Measurements from ENCODE around the gene NAA60.
"Not testable (repeated sequence)": the region's sequence is repeated elsewhere in the genome, so short reads cannot be mapped to it uniquely, and the experiment has no call there.

NAA60 gene

GRCh38 chr16:3495176-3495575 lies 51.7 kb downstream of the NAA60 start, which contains the start of gene C16orf90:
Gene C16orf90, minus strand, starts transcription at chr16:3495489. Its CDS starts 68 bp downstream, at chr16:3495421.
- H3K9me3 ChIP-seq (ENCODE audit: control insufficient read depth, insufficient read depth, low read length): no peaks in the 10 kb centered on the region
- H3K27me3 ChIP-seq (ENCODE audit: control insufficient read depth, insufficient read depth, low read length): no peaks in the 10 kb centered on the region
- no peak within 1 kb of the TSS for H3K9ac ChIP-seq (ENCODE audit: low read depth, low read length)
- H3K36me3 ChIP-seq (ENCODE audit: control insufficient read depth, insufficient read depth, low read length): no peaks in the 10 kb centered on the region
- H3K4me3 ChIP-seq (ENCODE audit: low read depth, low read length): no peak within 1 kb of the TSS
- no peak within 1 kb of the TSS for H3K27ac ChIP-seq (ENCODE audit: low read depth, low read length)
- H3K4me1 ChIP-seq (ENCODE audit: control insufficient read depth, insufficient read depth, low read length): no peaks in the 10 kb centered on the region

GRCh38 chr16:3496386-3496785 lies 52.9 kb downstream of the NAA60 start:
- Histone ChIP-seq H3K36me3 (ENCODE audit: control insufficient read depth, insufficient read depth, low read length) (no peaks in the 10 kb centered on the region), H3K4me1 (ENCODE audit: control insufficient read depth, insufficient read depth, low read length) (no peaks in the 10 kb centered on the region), H3K4me3 (ENCODE audit: low read depth, low read length) (no peak overlapping the region), H3K27me3 (ENCODE audit: control insufficient read depth, insufficient read depth, low read length) (no peaks in the 10 kb centered on the region), H3K27ac (ENCODE audit: low read depth, low read length) (no peak overlapping the region), H3K9me3 (ENCODE audit: control insufficient read depth, insufficient read depth, low read length) (no peaks in the 10 kb centered on the region), H3K9ac (ENCODE audit: low read depth, low read length) (no peak overlapping the region)

- Histone ChIP-seq H3K4me1 (ENCODE audit: control insufficient read depth, insufficient read depth, low read length) (no peaks in the 10 kb centered on the region), H3K9me3 (ENCODE audit: control insufficient read depth, insufficient read depth, low read length) (no peaks in the 10 kb centered on the region), H3K9ac (ENCODE audit: low read depth, low read length) (no peak overlapping the region), H3K27me3 (ENCODE audit: control insufficient read depth, insufficient read depth, low read length) (no peaks in the 10 kb centered on the region), H3K27ac (ENCODE audit: low read depth, low read length) (no peak overlapping the region), H3K36me3 (ENCODE audit: control insufficient read depth, insufficient read depth, low read length) (no peaks in the 10 kb centered on the region), H3K4me3 (ENCODE audit: low read depth, low read length) (no peak overlapping the region)
These were observed 54.3 kb downstream of the NAA60 start for GRCh38 chr16:3497771-3498170.

GRCh38 chr16:3498988-3499387 lies 55.5 kb downstream of the NAA60 start:
- H3K27me3 ChIP-seq (ENCODE audit: control insufficient read depth, insufficient read depth, low read length): no peaks in the 10 kb centered on the region
- H3K9me3 ChIP-seq (ENCODE audit: control insufficient read depth, insufficient read depth, low read length): no peaks in the 10 kb centered on the region
- no peak overlapping the region for H3K27ac ChIP-seq (ENCODE audit: low read depth, low read length)
- no peak overlapping the region for H3K9ac ChIP-seq (ENCODE audit: low read depth, low read length)
- no peak overlapping the region for H3K4me3 ChIP-seq (ENCODE audit: low read depth, low read length)
- no peaks in the 10 kb centered on the region for H3K36me3 ChIP-seq (ENCODE audit: control insufficient read depth, insufficient read depth, low read length)
- no peaks in the 10 kb centered on the region for H3K4me1 ChIP-seq (ENCODE audit: control insufficient read depth, insufficient read depth, low read length)

GRCh38 chr16:3501412-3501761 lies 57.9 kb downstream of the NAA60 start:
- H3K36me3 ChIP-seq (ENCODE audit: control insufficient read depth, insufficient read depth, low read length); H3K9me3 ChIP-seq (ENCODE audit: control insufficient read depth, insufficient read depth, low read length); H3K27me3 ChIP-seq (ENCODE audit: control insufficient read depth, insufficient read depth, low read length); H3K4me1 ChIP-seq (ENCODE audit: control insufficient read depth, insufficient read depth, low read length): not testable (repeated sequence)
- Histone ChIP-seq H3K4me3 (ENCODE audit: low read depth, low read length) (peak overlapping the region; percentile 80), H3K27ac (ENCODE audit: low read depth, low read length) (peak overlapping the region; percentile 87), H3K9ac (ENCODE audit: low read depth, low read length) (peak overlapping the region; percentile 59)

- Histone ChIP-seq H3K4me3 (ENCODE audit: low read depth, low read length) (peak overlapping the region; percentile 80), H3K9ac (ENCODE audit: low read depth, low read length) (no peak overlapping the region), H3K27ac (ENCODE audit: low read depth, low read length) (no peak overlapping the region)
These were observed 58.4 kb downstream of the NAA60 start for GRCh38 chr16:3501783-3502400.

GRCh38 chr16:3503523-3503922 lies 60.0 kb downstream of the NAA60 start:
- Histone ChIP-seq H3K9ac (ENCODE audit: low read depth, low read length) (no peak overlapping the region), H3K9me3 (ENCODE audit: control insufficient read depth, insufficient read depth, low read length) (no peaks in the 10 kb centered on the region), H3K36me3 (ENCODE audit: control insufficient read depth, insufficient read depth, low read length) (peaks cover 19% of the 10 kb centered on the region), H3K4me1 (ENCODE audit: control insufficient read depth, insufficient read depth, low read length) (no peaks in the 10 kb centered on the region), H3K27ac (ENCODE audit: low read depth, low read length) (no peak overlapping the region), H3K4me3 (ENCODE audit: low read depth, low read length) (no peak overlapping the region), H3K27me3 (ENCODE audit: control insufficient read depth, insufficient read depth, low read length) (no peaks in the 10 kb centered on the region)

More at GRCh38 chr16:3501783-3502400, 58.4 kb downstream of the NAA60 start:
- H3K36me3 ChIP-seq (ENCODE audit: control insufficient read depth, insufficient read depth, low read length): 0 out of 2 replicates have a peak, but pooled peaks cover 8% of the 10 kb centered on the region
- H3K27me3 ChIP-seq (ENCODE audit: control insufficient read depth, insufficient read depth, low read length): no peaks in the 10 kb centered on the region
- no peaks in the 10 kb centered on the region for H3K9me3 ChIP-seq (ENCODE audit: control insufficient read depth, insufficient read depth, low read length)
- H3K4me1 ChIP-seq (ENCODE audit: control insufficient read depth, insufficient read depth, low read length): no peaks in the 10 kb centered on the region

GRCh38 chr16:3508736-3509135 lies 65.3 kb downstream of the NAA60 start:
- Histone ChIP-seq H3K4me3 (ENCODE audit: low read depth, low read length) (no peak overlapping the region), H3K4me1 (ENCODE audit: control insufficient read depth, insufficient read depth, low read length) (no peaks in the 10 kb centered on the region), H3K9ac (ENCODE audit: low read depth, low read length) (no peak overlapping the region), H3K36me3 (ENCODE audit: control insufficient read depth, insufficient read depth, low read length) (peaks cover 48% of the 10 kb centered on the region), H3K27ac (ENCODE audit: low read depth, low read length) (no peak overlapping the region), H3K27me3 (ENCODE audit: control insufficient read depth, insufficient read depth, low read length) (no peaks in the 10 kb centered on the region), H3K9me3 (ENCODE audit: control insufficient read depth, insufficient read depth, low read length) (no peaks in the 10 kb centered on the region)

- Histone ChIP-seq H3K9ac (ENCODE audit: low read depth, low read length) (no peak overlapping the region), H3K36me3 (ENCODE audit: control insufficient read depth, insufficient read depth, low read length) (peaks cover 56% of the 10 kb centered on the region), H3K27ac (ENCODE audit: low read depth, low read length) (no peak overlapping the region), H3K9me3 (ENCODE audit: control insufficient read depth, insufficient read depth, low read length) (no peaks in the 10 kb centered on the region), H3K27me3 (ENCODE audit: control insufficient read depth, insufficient read depth, low read length) (no peaks in the 10 kb centered on the region), H3K4me1 (ENCODE audit: control insufficient read depth, insufficient read depth, low read length) (no peaks in the 10 kb centered on the region), H3K4me3 (ENCODE audit: low read depth, low read length) (no peak overlapping the region)
These were observed 66.0 kb downstream of the NAA60 start for GRCh38 chr16:3509470-3509928.

GRCh38 chr16:3510416-3510815 lies 66.9 kb downstream of the NAA60 start:
- H3K9me3 ChIP-seq (ENCODE audit: control insufficient read depth, insufficient read depth, low read length): no peaks in the 10 kb centered on the region
- H3K27me3 ChIP-seq (ENCODE audit: control insufficient read depth, insufficient read depth, low read length): no peaks in the 10 kb centered on the region
- H3K27ac ChIP-seq (ENCODE audit: low read depth, low read length): no peak overlapping the region
- H3K4me3 ChIP-seq (ENCODE audit: low read depth, low read length): no peak overlapping the region
- H3K36me3 ChIP-seq (ENCODE audit: control insufficient read depth, insufficient read depth, low read length): peaks cover 64% of the 10 kb centered on the region
- H3K4me1 ChIP-seq (ENCODE audit: control insufficient read depth, insufficient read depth, low read length): no peaks in the 10 kb centered on the region
- H3K9ac ChIP-seq (ENCODE audit: low read depth, low read length): no peak overlapping the region

- no peak overlapping the region for H3K27ac ChIP-seq (ENCODE audit: low read depth, low read length)
- no peak overlapping the region for H3K9ac ChIP-seq (ENCODE audit: low read depth, low read length)
- H3K27me3 ChIP-seq (ENCODE audit: control insufficient read depth, insufficient read depth, low read length): no peaks in the 10 kb centered on the region
- no peaks in the 10 kb centered on the region for H3K9me3 ChIP-seq (ENCODE audit: control insufficient read depth, insufficient read depth, low read length)
- no peaks in the 10 kb centered on the region for H3K4me1 ChIP-seq (ENCODE audit: control insufficient read depth, insufficient read depth, low read length)
- no peak overlapping the region for H3K4me3 ChIP-seq (ENCODE audit: low read depth, low read length)
- H3K36me3 ChIP-seq (ENCODE audit: control insufficient read depth, insufficient read depth, low read length): peaks cover 70% of the 10 kb centered on the region
These were observed 68.1 kb downstream of the NAA60 start for GRCh38 chr16:3511286-3512180.
